ENCODE data around the gene TNS3. TPM values are rescaled to one million over a fixed set of nuclear protein-coding genes. Genes with fewer than 3 reads are reported as not detected.

The TNS3 gene
- total and polyA plus RNA-seq, 2 donors (not counting 3 experiments of a cell fraction or from before 2014, with no cell fraction given): 10.4 to 45.1 TPM

DNA sequence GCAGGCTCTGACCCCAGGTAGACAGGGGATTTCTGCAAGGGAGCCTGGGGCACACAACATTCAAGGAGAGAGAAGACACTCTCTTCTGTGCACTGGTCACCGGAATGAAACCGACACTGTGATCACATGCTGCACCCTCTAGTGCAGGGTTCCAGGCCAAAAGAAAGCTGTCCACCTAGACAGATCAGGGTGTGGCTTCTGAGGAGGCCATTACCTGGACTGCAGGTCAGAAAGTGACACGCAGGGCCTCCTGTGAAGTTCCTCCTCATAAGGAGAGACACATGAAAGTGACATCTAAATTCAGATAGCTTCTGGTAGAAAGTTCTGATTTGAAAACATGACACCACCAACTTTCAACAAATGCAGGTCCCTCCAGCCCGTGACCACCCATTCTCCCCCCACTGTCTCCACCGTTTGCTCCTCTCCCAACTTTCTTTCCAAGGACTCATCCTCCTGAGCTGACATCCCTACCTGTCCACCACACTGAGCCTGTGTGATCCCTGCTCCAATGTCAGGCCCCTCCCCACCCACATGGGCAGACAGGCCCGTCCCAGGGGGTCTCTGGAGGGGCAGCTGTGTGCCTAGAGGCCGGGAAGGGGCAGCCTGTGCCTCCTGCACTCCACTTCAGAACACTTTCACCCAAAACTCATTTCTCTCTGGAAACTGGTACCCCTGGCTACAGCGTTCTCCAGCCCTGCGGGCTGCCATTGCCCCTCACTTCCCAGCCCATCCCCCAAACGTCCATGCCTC, 198.0 kb downstream of the TNS3 start:
- Histone ChIP-seq H3K4me2 (ENCODE audit: insufficient read depth, low read length) (no peak overlapping the region), H2AFZ (ENCODE audit: low read depth, low read length) (no peak overlapping the region), H3K9me3 (replicated peaks; ENCODE audit: control insufficient read depth, insufficient read depth, low read length) (no peaks in the 10 kb centered on the region), H3K79me2 (ENCODE audit: control insufficient read depth, insufficient read depth, low read length) (no peaks in the 10 kb centered on the region), H3K27ac (ENCODE audit: insufficient read depth, low read depth, low read length) (no peak overlapping the region), H3K9me1 (replicated peaks; ENCODE audit: control insufficient read depth, extremely low read depth, insufficient read depth, low read length) (no peaks in the 10 kb centered on the region), H3K9ac (replicated peaks; ENCODE audit: extremely low read depth, insufficient read depth, low read length) (no peak overlapping the region), H3K27me3 (ENCODE audit: control insufficient read depth in 2 of 2, insufficient read depth in 2 of 2, low read length in 2 of 2) (no peaks in the 10 kb centered on the region), H3K4me3 (replicated peaks in 1 of 3; ENCODE audit: insufficient read depth in 1 of 3, low read depth in 1 of 3, low read length in 3 of 3) (no peak overlapping the region), H3K36me3 (ENCODE audit: control insufficient read depth in 2 of 2, extremely low read depth in 1 of 2, insufficient read depth in 2 of 2, low read length in 2 of 2) (no peaks in the 10 kb centered on the region), H4K20me1 (replicated peaks; ENCODE audit: control insufficient read depth, extremely low read depth, insufficient read depth, low read length) (no peaks in the 10 kb centered on the region), H3K4me1 (ENCODE audit: control insufficient read depth, extremely low read depth, insufficient read depth, low read length) (no peaks in the 10 kb centered on the region)
- no TSS peak for BruUV-seq (replicated peaks)
- no peak for FAIRE-seq
- dilution Hi-C loops (cut with MboI; ENCODE audit: extremely low pct_ligation_motif_present, low sequenced_read_pairs) (no loop called here), intact Hi-C loops (cut with micrococcal nuclease) (no loop called here)
- TF ChIP-seq EZH2 (IDR thresholded peaks at IDR 0.05; ENCODE audit: borderline replicate concordance, low read depth, low read length, severe bottlenecking) (no peak), POLR2AphosphoS5 (IDR thresholded peaks at IDR 0.05; ENCODE audit: insufficient read depth, low read depth, low read length) (no peak), POLR2A (IDR thresholded peaks at IDR 0.05; ENCODE audit: low read depth, low read length) (no peak)
- DNase-seq (ENCODE audit: low read depth, low spot score): no peak
- ChIA-PET POLR2A (no interaction called here), CTCF (interaction anchor here (1.4 to 1.5 kb wide), 2 partner anchors 23 to 435 kb away, joined by 3 to 4 read pairs; no protein-coding TSS in a partner anchor)

DNA sequence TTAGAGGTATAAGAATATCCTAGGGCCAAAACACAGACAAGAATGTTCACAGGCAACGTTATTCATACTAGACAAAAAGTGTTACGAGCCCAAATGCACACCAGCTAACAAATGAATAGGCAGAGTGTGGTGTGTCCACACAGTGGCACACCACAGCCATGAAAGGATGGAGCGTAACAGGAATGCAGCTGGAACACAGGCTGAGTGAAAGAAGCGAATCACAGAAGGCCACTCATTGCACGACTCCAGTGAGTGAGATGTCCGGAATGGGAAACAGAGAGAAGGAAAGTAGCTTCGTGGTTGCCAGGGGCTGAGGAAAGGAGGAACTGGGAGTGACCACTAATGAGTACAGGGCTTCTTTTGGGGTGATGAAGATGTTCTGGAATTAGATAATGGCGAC, 198.8 kb downstream of the TNS3 start:
- no peaks in the 10 kb centered on the region for H3K4me1 ChIP-seq (ENCODE audit: control insufficient read depth, extremely low read depth, insufficient read depth, low read length)
- H3K27ac ChIP-seq (ENCODE audit: insufficient read depth, low read depth, low read length): no peak overlapping the region
- BruUV-seq (replicated peaks): no TSS peak
- H2AFZ ChIP-seq (ENCODE audit: low read depth, low read length): no peak overlapping the region
- H3K9me3 ChIP-seq (replicated peaks; ENCODE audit: control insufficient read depth, insufficient read depth, low read length): no peaks in the 10 kb centered on the region
- FAIRE-seq: no peak
- DNase-seq (ENCODE audit: low read depth, low spot score): no peak
- H3K79me2 ChIP-seq (ENCODE audit: control insufficient read depth, insufficient read depth, low read length): no peaks in the 10 kb centered on the region
- no peak for TF ChIP-seq GATA2 (IDR thresholded peaks at IDR 0.05; ENCODE audit: insufficient read depth, insufficient read length, low read depth, low read length)
- TF ChIP-seq CTCF (IDR thresholded peaks at IDR 0.05; ENCODE audit: extremely low read depth in 1 of 2, insufficient read depth in 1 of 2, low read depth in 1 of 2, low read length in 2 of 2): no peak
- no peak for TF ChIP-seq FOS (IDR thresholded peaks at IDR 0.05; ENCODE audit: borderline replicate concordance, insufficient read depth, low read length)
- TF ChIP-seq POLR2A (IDR thresholded peaks at IDR 0.05; ENCODE audit: low read depth, low read length): no peak
- TF ChIP-seq MYC (IDR thresholded peaks at IDR 0.05; ENCODE audit: low read depth, low read length): no peak
- TF ChIP-seq POLR2AphosphoS5 (IDR thresholded peaks at IDR 0.05; ENCODE audit: insufficient read depth, low read depth, low read length): no peak
- TF ChIP-seq EZH2 (IDR thresholded peaks at IDR 0.05; ENCODE audit: borderline replicate concordance, low read depth, low read length, severe bottlenecking): no peak
- TF ChIP-seq JUN (IDR thresholded peaks at IDR 0.05; ENCODE audit: borderline replicate concordance, insufficient read depth, insufficient read length, low read depth): no peak
- TF ChIP-seq, protein P1, sequence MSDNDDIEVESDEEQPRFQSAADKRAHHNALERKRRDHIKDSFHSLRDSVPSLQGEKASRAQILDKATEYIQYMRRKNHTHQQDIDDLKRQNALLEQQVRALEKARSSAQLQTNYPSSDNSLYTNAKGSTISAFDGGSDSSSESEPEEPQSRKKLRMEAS (IDR thresholded peaks at IDR 0.05; ENCODE audit: insufficient read depth, insufficient read length): no peak
- POLR2A ChIA-PET: no interaction called here
- intact Hi-C loops (cut with micrococcal nuclease) (no loop called here), dilution Hi-C loops (cut with MboI; ENCODE audit: extremely low pct_ligation_motif_present, low sequenced_read_pairs) (no loop called here)
- no peaks in the 10 kb centered on the region for H3K36me3 ChIP-seq (ENCODE audit: control insufficient read depth in 2 of 2, extremely low read depth in 1 of 2, insufficient read depth in 2 of 2, low read length in 2 of 2)
- H3K9ac ChIP-seq (replicated peaks; ENCODE audit: extremely low read depth, insufficient read depth, low read length): no peak overlapping the region
- H3K4me2 ChIP-seq (ENCODE audit: insufficient read depth, low read length): no peak overlapping the region
- no peaks in the 10 kb centered on the region for H3K27me3 ChIP-seq (ENCODE audit: control insufficient read depth in 2 of 2, insufficient read depth in 2 of 2, low read length in 2 of 2)
- CTCF ChIA-PET: interaction anchor here (1.4 to 1.5 kb wide), 2 partner anchors 22 to 436 kb away, joined by 3 to 4 read pairs; no protein-coding TSS in a partner anchor
- H4K20me1 ChIP-seq (replicated peaks; ENCODE audit: control insufficient read depth, extremely low read depth, insufficient read depth, low read length): no peaks in the 10 kb centered on the region
- no peak overlapping the region for H3K4me3 ChIP-seq (replicated peaks in 1 of 3; ENCODE audit: insufficient read depth in 1 of 3, low read depth in 1 of 3, low read length in 3 of 3)
- H3K9me1 ChIP-seq (replicated peaks; ENCODE audit: control insufficient read depth, extremely low read depth, insufficient read depth, low read length): no peaks in the 10 kb centered on the region

Measured in endothelial cell of umbilical vein (primary cell).